Subcutaneous adipose tissue (tissue), 4 donors: ENCODE data around the gene OBSCN. TPM values are rescaled to one million over a fixed set of nuclear protein-coding genes. Genes with fewer than 3 reads are reported as not detected.

Experiments
- CTCF ChIP-seq: fragments of 450-650 bp; IDR thresholded peaks from one replicate; pipeline ENCODE4 v1.5.1; 2016; ENCODE audit warnings: low read depth, mild to moderate bottlenecking, control low read depth, antibody characterized with exemption, moderate library complexity
- total RNA-seq, 4 donors: library from RNA; depleted of rRNA; stranded (reverse); fragments of >200 nt; gene quantifications; one replicate each; pipeline ENCODE4 v1.1.0, GENCODE V29; 2016

Gene OBSCN
- total RNA-seq, 4 donors from 2014 or later, result 4.1 to 4.9 (median 4.7) TPM

- no peak for TF ChIP-seq CTCF
These were observed 205.6 kb downstream of the OBSCN start for GRCh38 chr1:228413241-228414010.

- TF ChIP-seq CTCF, result no peak
These were observed 206.8 kb downstream of the OBSCN start for GRCh38 chr1:228414511-228415211.

- TF ChIP-seq CTCF, result no peak
These were observed 207.4 kb downstream of the OBSCN start for GRCh38 chr1:228415221-228415620.

- TF ChIP-seq CTCF, result no peak
These were observed 208.0 kb downstream of the OBSCN start for GRCh38 chr1:228415853-228416216.

- TF ChIP-seq CTCF, result no peak
These were observed 208.5 kb downstream of the OBSCN start, which contains the start of gene TRIM17 for GRCh38 chr1:228416217-228416933. TRIM17 (minus strand) TSS chr1:228416861; CDS start chr1:228415072, 1,789 bp downstream.

GRCh38 chr1:228417061-228417460, 209.2 kb downstream of the OBSCN start:
- no peak for TF ChIP-seq CTCF

GRCh38 chr1:228417483-228418203, 209.8 kb downstream of the OBSCN start:
- no peak for TF ChIP-seq CTCF
